Panc1 (cell line): ENCODE results near the gene PLPP1. TPM values are rescaled to one million over a fixed set of nuclear protein-coding genes. Genes with fewer than 3 reads are reported as not detected.

ENCODE experiments used
- ATAC-seq: fragments of 200-7000 bp; cut with Tn5 transposase; 2 replicates; pipeline ENCODE4 v1.9.1; 2020; ENCODE audit warnings: mild to moderate bottlenecking, moderate library complexity
- BruUV-seq: library from RNA; stranded (reverse); fragments of 400-500 nt; replicated peaks from 2 replicates; lab custom pipeline; 2021; lab: Mats Ljungman, UMichigan
- CTCF ChIA-PET: fragments of 300-600 bp; sonication (Branson Sonifier 250); formaldehyde crosslinking; loops from one replicate; lab custom pipeline; 2022; ENCODE audit warnings: antibody characterized with exemption; lab: Charles Lee
- POLR2A ChIA-PET: fragments of 300-600 bp; sonication (Branson Sonifier 250); formaldehyde crosslinking; loops from one replicate; lab custom pipeline; 2022; ENCODE audit warnings: antibody characterized with exemption; lab: Charles Lee
- DNase-seq: peaks from one replicate; pipeline ENCODE4 v3.0.0-alpha.2; 2010; ENCODE audit warnings: low read depth, low spot score
- H3K27ac ChIP-seq: 2 replicates; pipeline ENCODE4 v1.5.1; 2011; ENCODE audit warnings: mild to moderate bottlenecking, low read length, inconsistent platforms
- H3K27me3 ChIP-seq: fragments of 200-500 bp; sonication (Bioruptor generic); 2 replicates; pipeline ENCODE4 v1.6.0; 2014; ENCODE audit warnings: low read length, inconsistent platforms; ENCODE audit not compliant: control insufficient read depth, insufficient read depth
- H3K36me3 ChIP-seq: fragments of 200-500 bp; sonication (Bioruptor generic); 2 replicates; pipeline ENCODE4 v1.5.1; 2014; ENCODE audit warnings: inconsistent platforms, mild to moderate bottlenecking, low read length, moderate library complexity; ENCODE audit not compliant: control insufficient read depth, insufficient read depth
- H3K4me1 ChIP-seq: 2 replicates; pipeline ENCODE4 v1.5.1; 2011; ENCODE audit warnings: inconsistent platforms, mild to moderate bottlenecking, low read length, moderate library complexity; ENCODE audit not compliant: control insufficient read depth, insufficient read depth
- H3K4me3 ChIP-seq, 2 experiments: 2 replicates each; pipeline ENCODE4 v1.5.1; 2011 to 2012; ENCODE audit warnings: low read depth in 2 of 2, low read length in 2 of 2, mild to moderate bottlenecking in 2 of 2, inconsistent platforms in 1 of 2, moderate library complexity in 1 of 2
- H3K9me3 ChIP-seq: fragments of 200-500 bp; sonication (Bioruptor generic); 2 replicates; pipeline ENCODE4 v1.5.1; 2014; ENCODE audit warnings: low read depth, mild to moderate bottlenecking, inconsistent platforms, low read length, moderate library complexity; ENCODE audit not compliant: control insufficient read depth, insufficient read depth
- CTCF ChIP-seq: fragments of 450-650 bp; IDR thresholded peaks from 2 replicates; pipeline ENCODE4 v1.5.1; 2017; ENCODE audit warnings: mild to moderate bottlenecking
- POLR2AphosphoS5 ChIP-seq: IDR thresholded peaks from 2 replicates; pipeline ENCODE4 v1.6.1; 2012; ENCODE audit warnings: mild to moderate bottlenecking, low read depth, low read length, moderate library complexity
- SIN3A ChIP-seq: IDR thresholded peaks from 2 replicates; pipeline ENCODE4 v1.6.1; 2012; ENCODE audit warnings: low read depth, mild to moderate bottlenecking, low read length, moderate library complexity, borderline replicate concordance; ENCODE audit not compliant: insufficient read depth
- TCF7L2 ChIP-seq: IDR thresholded peaks from 2 replicates; pipeline ENCODE4 v1.6.1; 2011; ENCODE audit warnings: mild to moderate bottlenecking, low read depth, low read length, inconsistent platforms
- in situ Hi-C: cut with HindIII; loops from 2 replicates; pipeline ENCODE4 v1.10.0; 2016; ENCODE audit warnings: low sequenced_read_pairs, low pct_unique_long_range_greater_than_20kb
- intact Hi-C: fragments of 100-400 bp; cut with micrococcal nuclease; formaldehyde crosslinking; loops from one replicate; pipeline ENCODE4 v1.10.0; 2022; ENCODE audit not compliant: unreplicated experiment
- total RNA-seq: library from RNA; stranded (reverse); gene quantifications from one replicate; pipeline ENCODE4 v1.2.1, GENCODE V29; 2021; ENCODE audit not compliant: unreplicated experiment
- TF ChIP-seq, protein P1 (sequence below), 2 experiments: IDR thresholded peaks; 2 replicates each; pipeline ENCODE4 v1.6.1; 2011 to 2012; ENCODE audit warnings: low read depth in 2 of 2, control low read depth in 1 of 2, low read length in 1 of 2, mild to moderate bottlenecking in 1 of 2, moderate library complexity in 1 of 2; ENCODE audit not compliant: insufficient read depth in 1 of 2

Gene PLPP1
- total RNA-seq, 1 experiment from 2014 or later, result 35.7 TPM

GRCh38 chr5:55406292-55406691 is 128.5 kb downstream of the PLPP1 start:
- Histone ChIP-seq H3K4me1 (no peaks in the 10 kb centered on the region), H3K9me3 (no peaks in the 10 kb centered on the region), H3K27ac (no peak overlapping the region), H3K36me3 (peaks cover 22% of the 10 kb centered on the region), H3K4me3 (no peak overlapping the region), H3K27me3 (no peaks in the 10 kb centered on the region)
- DNase-seq, result no peak
- intact Hi-C loops (loop anchor here (2.0 kb wide), 1 partner anchor 285 kb away; no protein-coding TSS in a partner anchor), in situ Hi-C loops (no loop called here)
- peak; percentile 17; the same call in 1 of the 2 replicates for ATAC-seq
- ChIA-PET CTCF (interaction anchor here (0.6 to 1.5 kb wide), 2 partner anchors 108 to 286 kb away, joined by 3 to 5 read pairs; no protein-coding TSS in a partner anchor), POLR2A (no interaction called here)
- BruUV-seq, result no TSS peak
- TF ChIP-seq, protein P1, sequence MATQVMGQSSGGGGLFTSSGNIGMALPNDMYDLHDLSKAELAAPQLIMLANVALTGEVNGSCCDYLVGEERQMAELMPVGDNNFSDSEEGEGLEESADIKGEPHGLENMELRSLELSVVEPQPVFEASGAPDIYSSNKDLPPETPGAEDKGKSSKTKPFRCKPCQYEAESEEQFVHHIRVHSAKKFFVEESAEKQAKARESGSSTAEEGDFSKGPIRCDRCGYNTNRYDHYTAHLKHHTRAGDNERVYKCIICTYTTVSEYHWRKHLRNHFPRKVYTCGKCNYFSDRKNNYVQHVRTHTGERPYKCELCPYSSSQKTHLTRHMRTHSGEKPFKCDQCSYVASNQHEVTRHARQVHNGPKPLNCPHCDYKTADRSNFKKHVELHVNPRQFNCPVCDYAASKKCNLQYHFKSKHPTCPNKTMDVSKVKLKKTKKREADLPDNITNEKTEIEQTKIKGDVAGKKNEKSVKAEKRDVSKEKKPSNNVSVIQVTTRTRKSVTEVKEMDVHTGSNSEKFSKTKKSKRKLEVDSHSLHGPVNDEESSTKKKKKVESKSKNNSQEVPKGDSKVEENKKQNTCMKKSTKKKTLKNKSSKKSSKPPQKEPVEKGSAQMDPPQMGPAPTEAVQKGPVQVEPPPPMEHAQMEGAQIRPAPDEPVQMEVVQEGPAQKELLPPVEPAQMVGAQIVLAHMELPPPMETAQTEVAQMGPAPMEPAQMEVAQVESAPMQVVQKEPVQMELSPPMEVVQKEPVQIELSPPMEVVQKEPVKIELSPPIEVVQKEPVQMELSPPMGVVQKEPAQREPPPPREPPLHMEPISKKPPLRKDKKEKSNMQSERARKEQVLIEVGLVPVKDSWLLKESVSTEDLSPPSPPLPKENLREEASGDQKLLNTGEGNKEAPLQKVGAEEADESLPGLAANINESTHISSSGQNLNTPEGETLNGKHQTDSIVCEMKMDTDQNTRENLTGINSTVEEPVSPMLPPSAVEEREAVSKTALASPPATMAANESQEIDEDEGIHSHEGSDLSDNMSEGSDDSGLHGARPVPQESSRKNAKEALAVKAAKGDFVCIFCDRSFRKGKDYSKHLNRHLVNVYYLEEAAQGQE (IDR thresholded peaks at IDR 0.05; ENCODE audit: insufficient read depth in 1 of 2, low read depth in 2 of 2, low read length in 1 of 2), result no peak
- TF ChIP-seq SIN3A (no peak), CTCF (no peak), POLR2AphosphoS5 (no peak), TCF7L2 (no peak)

DNA sequence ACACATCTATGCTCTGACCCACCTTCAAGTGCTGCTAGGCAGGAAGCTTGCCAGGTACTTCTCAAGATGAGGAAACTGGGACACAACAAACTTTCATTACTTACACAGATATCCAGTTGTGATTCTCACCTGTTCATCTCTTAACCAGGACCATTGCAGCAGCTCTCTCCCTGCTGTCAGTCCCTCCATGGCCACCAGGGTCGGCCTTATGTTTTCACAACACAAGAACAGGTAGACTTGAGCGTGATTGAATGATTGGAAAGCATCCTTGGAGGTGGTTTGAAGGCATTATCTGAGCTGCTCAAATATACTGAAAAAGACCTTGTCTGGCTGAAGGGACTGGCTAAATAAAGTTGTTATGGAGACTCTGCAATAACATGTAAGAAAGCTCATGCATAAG is 132.6 kb downstream of the PLPP1 start:
- POLR2A ChIA-PET, result no interaction called here
- BruUV-seq, result no TSS peak

More for the DNA sequence above, 132.6 kb downstream of the PLPP1 start:
- DNase-seq (no peak), ATAC-seq (no peak)
- CTCF ChIA-PET, result interaction anchor here (0.6 kb wide), 1 partner anchor 534 kb away, joined by 8 read pairs; no protein-coding TSS in a partner anchor
- H3K9me3 ChIP-seq, result no peaks in the 10 kb centered on the region
- H3K27me3 ChIP-seq, result no peaks in the 10 kb centered on the region
- H3K36me3 ChIP-seq, result peaks cover 18% of the 10 kb centered on the region
- no peak overlapping the region for H3K4me3 ChIP-seq
- H3K27ac ChIP-seq, result no peak overlapping the region
- in situ Hi-C loops (no loop called here), intact Hi-C loops (no loop called here)
- TF ChIP-seq SIN3A (no peak), CTCF (peak; percentile 29; the same call in 1 of the 2 replicates)
- H3K4me1 ChIP-seq, result no peaks in the 10 kb centered on the region
